Ishikawa (cell line): ENCODE measurements around the gene ZSWIM6.

Source experiments
- CEBPB ChIP-seq: IDR thresholded peaks from 2 replicates; pipeline ENCODE4 v1.6.1; 2012
- CREB1 ChIP-seq: IDR thresholded peaks from 2 replicates; pipeline ENCODE4 v1.6.1; 2012; ENCODE audit warnings: low read depth
- EGR1 ChIP-seq: IDR thresholded peaks from 2 replicates; pipeline ENCODE4 v1.6.1; 2012
- EP300 ChIP-seq: IDR thresholded peaks from 2 replicates; pipeline ENCODE4 v1.6.1; 2012; ENCODE audit warnings: borderline replicate concordance
- FOXM1 ChIP-seq: IDR thresholded peaks from 2 replicates; pipeline ENCODE4 v1.6.1; 2012; ENCODE audit warnings: low read depth, borderline replicate concordance
- MAX ChIP-seq: IDR thresholded peaks from 2 replicates; pipeline ENCODE4 v1.6.1; 2012
- NFIC ChIP-seq: IDR thresholded peaks from 2 replicates; pipeline ENCODE4 v1.6.1; 2012
- RAD21 ChIP-seq: IDR thresholded peaks from 2 replicates; pipeline ENCODE4 v1.6.1; 2012; ENCODE audit warnings: low read depth
- TAF1 ChIP-seq: IDR thresholded peaks from 2 replicates; pipeline ENCODE4 v1.6.1; 2012; ENCODE audit warnings: low read depth, mild to moderate bottlenecking
- TCF12 ChIP-seq: IDR thresholded peaks from 2 replicates; pipeline ENCODE4 v1.6.1; 2012; ENCODE audit warnings: low read depth
- TEAD4 ChIP-seq: IDR thresholded peaks from 2 replicates; pipeline ENCODE4 v1.6.1; 2012
- USF1 ChIP-seq: IDR thresholded peaks from 2 replicates; pipeline ENCODE4 v1.6.1; 2012
- YY1 ChIP-seq: IDR thresholded peaks from 2 replicates; pipeline ENCODE4 v1.6.1; 2012; ENCODE audit warnings: low read depth
- ZBTB7A ChIP-seq: IDR thresholded peaks from 2 replicates; pipeline ENCODE4 v1.6.1; 2012; ENCODE audit warnings: low read depth
- TF ChIP-seq, protein P1 (sequence below): IDR thresholded peaks from 2 replicates; pipeline ENCODE4 v1.6.1; 2012; ENCODE audit warnings: low read depth, mild to moderate bottlenecking

The ZSWIM6 gene

GRCh38 chr5:61357745-61358144 is 25.7 kb downstream of the ZSWIM6 start:
- TF ChIP-seq RAD21 (peak; percentile 59; the same call in 1 of the 2 replicates), YY1 (no peak)

DNA sequence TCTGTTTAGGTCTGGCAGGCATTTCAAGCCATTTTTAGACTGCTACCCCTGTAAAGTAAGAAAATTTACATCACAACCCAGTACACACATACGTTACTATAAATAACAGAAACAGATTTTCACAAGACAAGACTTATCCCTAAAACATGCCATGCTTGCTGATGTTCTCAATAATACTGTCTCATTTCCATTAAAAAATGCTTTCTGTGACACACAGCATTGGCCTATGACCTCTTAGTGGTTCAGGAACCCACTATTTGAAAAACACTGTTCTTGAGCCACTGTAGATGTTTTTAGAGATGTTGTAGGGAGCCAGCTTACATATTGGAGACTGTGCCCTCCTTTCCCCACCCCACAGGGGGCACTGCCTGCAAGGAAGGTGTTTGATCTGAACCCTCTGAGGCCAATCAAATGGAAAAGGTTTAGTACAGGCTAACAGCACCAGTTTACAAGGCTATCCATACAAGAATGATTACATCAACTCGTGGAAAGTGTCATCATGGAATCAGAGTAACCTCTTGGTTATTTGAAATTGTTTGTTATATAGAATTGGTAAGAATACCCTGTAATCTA is 30.8 kb downstream of the ZSWIM6 start:
- peak; percentile 17; the same call in 1 of the 2 replicates for TF ChIP-seq RAD21
- TF ChIP-seq, protein P1, sequence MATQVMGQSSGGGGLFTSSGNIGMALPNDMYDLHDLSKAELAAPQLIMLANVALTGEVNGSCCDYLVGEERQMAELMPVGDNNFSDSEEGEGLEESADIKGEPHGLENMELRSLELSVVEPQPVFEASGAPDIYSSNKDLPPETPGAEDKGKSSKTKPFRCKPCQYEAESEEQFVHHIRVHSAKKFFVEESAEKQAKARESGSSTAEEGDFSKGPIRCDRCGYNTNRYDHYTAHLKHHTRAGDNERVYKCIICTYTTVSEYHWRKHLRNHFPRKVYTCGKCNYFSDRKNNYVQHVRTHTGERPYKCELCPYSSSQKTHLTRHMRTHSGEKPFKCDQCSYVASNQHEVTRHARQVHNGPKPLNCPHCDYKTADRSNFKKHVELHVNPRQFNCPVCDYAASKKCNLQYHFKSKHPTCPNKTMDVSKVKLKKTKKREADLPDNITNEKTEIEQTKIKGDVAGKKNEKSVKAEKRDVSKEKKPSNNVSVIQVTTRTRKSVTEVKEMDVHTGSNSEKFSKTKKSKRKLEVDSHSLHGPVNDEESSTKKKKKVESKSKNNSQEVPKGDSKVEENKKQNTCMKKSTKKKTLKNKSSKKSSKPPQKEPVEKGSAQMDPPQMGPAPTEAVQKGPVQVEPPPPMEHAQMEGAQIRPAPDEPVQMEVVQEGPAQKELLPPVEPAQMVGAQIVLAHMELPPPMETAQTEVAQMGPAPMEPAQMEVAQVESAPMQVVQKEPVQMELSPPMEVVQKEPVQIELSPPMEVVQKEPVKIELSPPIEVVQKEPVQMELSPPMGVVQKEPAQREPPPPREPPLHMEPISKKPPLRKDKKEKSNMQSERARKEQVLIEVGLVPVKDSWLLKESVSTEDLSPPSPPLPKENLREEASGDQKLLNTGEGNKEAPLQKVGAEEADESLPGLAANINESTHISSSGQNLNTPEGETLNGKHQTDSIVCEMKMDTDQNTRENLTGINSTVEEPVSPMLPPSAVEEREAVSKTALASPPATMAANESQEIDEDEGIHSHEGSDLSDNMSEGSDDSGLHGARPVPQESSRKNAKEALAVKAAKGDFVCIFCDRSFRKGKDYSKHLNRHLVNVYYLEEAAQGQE, result no peak

GRCh38 chr5:61363401-61364114 is 31.5 kb downstream of the ZSWIM6 start:
- TF ChIP-seq MAX (no peak), YY1 (no peak), NFIC (no peak), ZBTB7A (no peak), USF1 (no peak), TCF12 (no peak), CEBPB (no peak), CREB1 (no peak)

DNA sequence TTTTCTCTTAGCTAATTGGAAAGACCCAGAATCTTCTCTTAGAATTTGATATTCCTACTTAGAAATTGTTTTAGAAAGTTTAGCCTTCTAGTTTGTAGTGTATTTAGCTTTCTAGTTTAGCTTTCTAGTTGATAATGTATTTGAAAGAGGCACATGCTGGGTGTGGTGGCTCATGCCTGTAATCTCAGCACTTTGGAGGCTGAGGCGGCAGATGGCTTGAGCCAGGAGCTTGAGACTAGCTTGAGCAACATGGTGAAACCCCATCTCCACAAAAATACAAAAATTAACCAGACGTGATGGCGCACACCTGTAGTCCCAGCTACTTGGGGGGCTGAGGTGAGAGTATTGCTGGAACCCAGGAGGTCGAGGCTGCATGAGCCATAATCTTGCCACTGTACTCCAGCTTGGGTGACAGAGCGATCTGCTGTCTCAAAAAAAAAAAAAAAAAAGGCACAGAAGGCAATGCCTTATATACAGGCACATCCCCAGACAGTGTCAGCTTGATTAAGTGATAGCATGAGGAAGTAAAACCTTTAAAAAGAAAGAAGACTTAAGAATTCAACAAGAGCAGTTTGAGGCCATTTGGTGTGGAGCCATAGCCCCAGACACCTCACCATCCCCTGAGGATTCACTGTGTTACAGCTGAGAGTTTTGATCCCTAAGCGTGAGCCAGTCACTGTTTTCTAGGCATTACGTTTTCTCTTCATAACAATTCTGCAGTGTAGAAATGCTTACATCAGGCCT is 34.6 kb downstream of the ZSWIM6 start:
- TF ChIP-seq CEBPB (no peak), CREB1 (no peak), ZBTB7A (no peak)

DNA sequence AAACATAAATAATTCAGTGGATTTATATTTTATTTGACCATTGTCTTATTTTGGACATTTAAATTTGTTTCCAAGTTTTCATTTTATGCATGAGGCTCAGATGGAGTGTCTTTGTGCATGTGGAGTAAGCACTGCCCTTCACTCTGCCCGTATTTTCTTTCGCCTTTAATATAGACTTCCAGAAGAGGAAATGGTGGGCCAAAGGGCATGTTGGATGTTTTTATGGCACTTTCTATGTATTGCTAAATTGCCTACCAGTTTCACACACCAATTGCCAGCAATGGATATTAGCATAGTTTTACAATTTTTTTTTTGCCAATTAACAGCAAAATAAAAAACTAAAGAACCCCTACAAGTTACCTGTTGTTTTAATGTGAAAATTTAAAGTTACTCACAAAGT is 38.4 kb downstream of the ZSWIM6 start:
- no peak for TF ChIP-seq TAF1
- no peak for TF ChIP-seq CREB1
- TF ChIP-seq, protein P1, result no peak
- no peak for TF ChIP-seq MAX
- no peak for TF ChIP-seq YY1
- no peak for TF ChIP-seq RAD21
- no peak for TF ChIP-seq CEBPB
- TF ChIP-seq TCF12, result no peak
- TF ChIP-seq EGR1, result no peak
- TF ChIP-seq FOXM1, result no peak
- TF ChIP-seq NFIC, result no peak
- no peak for TF ChIP-seq TEAD4
- no peak for TF ChIP-seq ZBTB7A

- TF ChIP-seq EGR1, result no peak
- TF ChIP-seq MAX, result no peak
- no peak for TF ChIP-seq TEAD4
- no peak for TF ChIP-seq FOXM1
- no peak for TF ChIP-seq CREB1
- TF ChIP-seq CEBPB, result no peak
- TF ChIP-seq, protein P1, result no peak
- no peak for TF ChIP-seq USF1
- no peak for TF ChIP-seq ZBTB7A
- no peak for TF ChIP-seq RAD21
- TF ChIP-seq EP300, result no peak
- no peak for TF ChIP-seq TCF12
Observed at GRCh38 chr5:61371474-61371873, 39.4 kb downstream of the ZSWIM6 start.
